Airway epithelial cell (primary cell): ENCODE results near the gene ZNF585A. TPM values are rescaled to one million over a fixed set of nuclear protein-coding genes. Genes with fewer than 3 reads are reported as not detected.

Experiments
- total RNA-seq: library from RNA; depleted of rRNA; stranded (reverse); fragments of >200 nt; gene quantifications from 2 replicates; pipeline ENCODE4 v1.2.3, GENCODE V29; 2015

Gene ZNF585A
- 6.3 and 10.5 TPM in 2 replicates for total RNA-seq

DNA sequence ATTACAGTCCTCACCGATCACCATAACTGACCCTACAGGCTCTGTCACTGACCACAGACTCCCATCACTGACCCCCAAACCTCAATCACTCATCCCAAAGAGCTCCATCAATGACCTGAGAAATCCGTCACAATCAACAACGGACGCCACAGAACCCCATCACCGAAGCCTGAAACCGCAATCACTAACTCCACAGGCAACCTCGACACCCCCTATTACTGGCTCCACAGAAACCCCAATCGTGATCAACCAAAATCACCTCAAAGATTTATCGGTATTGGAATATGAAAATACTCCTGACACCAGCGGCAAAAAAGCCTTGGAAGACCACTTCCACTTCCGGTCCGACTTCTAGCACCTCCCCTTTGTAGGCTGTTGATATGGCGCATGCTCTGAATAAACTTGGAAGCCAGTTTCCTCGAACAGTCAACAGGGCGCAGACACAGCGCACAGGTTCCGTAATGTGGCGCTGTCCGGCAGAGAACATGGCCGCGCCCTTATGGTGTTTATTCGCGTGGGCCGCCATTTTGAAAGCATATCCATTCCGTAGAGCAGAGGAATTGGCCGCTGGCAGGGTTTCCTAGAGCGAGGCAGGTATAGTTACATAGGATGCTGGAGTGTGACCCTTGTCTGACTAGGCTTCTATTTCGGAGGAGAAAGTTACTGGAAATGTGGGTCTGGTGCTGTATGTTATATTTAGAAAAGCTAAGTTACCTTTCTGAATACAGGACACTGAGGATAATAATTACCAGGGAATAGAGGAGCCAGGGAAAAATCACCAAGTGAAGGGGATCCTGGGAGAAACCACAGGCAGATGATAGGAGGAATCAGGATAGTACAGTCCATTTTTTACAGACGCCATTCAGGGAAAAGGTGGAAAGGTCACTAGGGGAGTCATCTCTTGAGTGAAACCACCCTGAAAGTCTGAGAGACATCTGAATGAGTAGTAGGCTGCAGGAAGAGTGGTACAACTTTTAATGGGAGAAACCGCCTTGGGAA is at the start of gene ZNF585A:
TSS of gene ZNF585A (minus strand) at position 328 of the 999 bp plus-strand sequence. CDS start 2,785 bp downstream, outside the sequence.

DNA sequence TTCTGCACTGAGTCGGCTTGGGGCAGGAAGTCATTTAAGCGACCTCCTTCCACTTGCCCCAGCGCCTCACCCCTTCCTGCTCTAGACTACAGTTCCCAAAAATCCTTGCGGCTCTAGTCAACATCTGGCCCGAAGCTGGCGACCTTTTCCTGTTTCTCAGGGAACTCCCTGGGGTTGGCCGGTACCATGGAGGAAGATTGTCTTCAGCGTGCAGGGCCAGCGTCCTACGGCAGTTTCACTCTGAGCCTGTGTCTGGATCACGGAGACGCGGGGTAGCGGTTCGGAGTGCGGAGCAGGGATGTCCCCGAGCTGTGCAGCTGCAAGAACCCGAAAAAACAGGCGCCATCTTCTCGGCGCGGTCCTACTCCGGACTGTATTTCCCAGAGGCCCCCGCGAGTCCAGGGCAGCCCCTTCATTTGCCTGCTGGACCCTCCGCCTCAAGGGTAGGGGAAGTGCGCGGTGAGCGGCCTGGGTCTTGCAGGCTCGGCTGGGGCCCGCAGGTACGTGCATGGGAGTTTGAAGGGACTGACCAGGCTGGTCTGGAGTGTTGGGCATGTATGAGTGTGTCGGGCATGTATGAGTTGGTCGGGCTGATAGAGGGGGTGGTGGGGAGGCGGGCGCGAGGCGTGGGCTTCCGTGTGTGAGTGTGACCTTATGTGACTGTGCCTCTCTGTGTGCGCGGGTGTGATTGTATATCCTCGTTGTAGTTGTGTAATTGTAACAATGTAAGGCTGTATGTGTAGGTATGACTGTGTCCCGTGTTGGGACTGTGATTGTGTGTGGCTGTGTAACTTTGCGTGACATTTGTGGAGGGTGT is 45.5 kb upstream of the ZNF585A start, which contains the start of gene ZNF383:
TSS of gene ZNF383 (plus strand) at position 440 of the 817 bp plus-strand sequence. CDS start 12,240 bp downstream, outside the sequence.

Other genes starting within 250 kb of the ZNF585A start
- gene ZNF420, start 94.3 kb downstream of the ZNF585A start, total RNA-seq: 2.1 and 3.0 TPM in 2 replicates
- gene ZNF585B, start 37.8 kb upstream of the ZNF585A start, total RNA-seq: 7.2 and 8.5 TPM in 2 replicates
- 2.8 and 3.8 TPM in 2 replicates for gene ZNF383, start 45.5 kb upstream of the ZNF585A start, total RNA-seq
- gene ZNF527, start 198.4 kb upstream of the ZNF585A start, total RNA-seq: 1.7 and 3.0 TPM in 2 replicates